HL-60 (cell line): ENCODE results near the gene DNAH2.

Experiments
- CTCF ChIP-seq: IDR thresholded peaks from one replicate; pipeline ENCODE4 v1.5.1; 2011; ENCODE audit warnings: low read length, control low read depth, inconsistent platforms; ENCODE audit not compliant: insufficient read depth
- GABPA ChIP-seq: IDR thresholded peaks from 2 replicates; pipeline ENCODE4 v1.6.1; 2012; ENCODE audit warnings: low read depth
- POLR2AphosphoS5 ChIP-seq: IDR thresholded peaks from 2 replicates; pipeline ENCODE4 v1.6.1; 2012; ENCODE audit warnings: low read depth
- SPI1 ChIP-seq: IDR thresholded peaks from 2 replicates; pipeline ENCODE4 v1.6.1; 2012; ENCODE audit warnings: low read depth, mild to moderate bottlenecking, borderline replicate concordance

GRCh38 chr17:7754656-7755055, 37.1 kb downstream of the DNAH2 start:
- TF ChIP-seq CTCF, result no peak
- no peak for TF ChIP-seq GABPA
- no peak for TF ChIP-seq POLR2AphosphoS5
- TF ChIP-seq SPI1, result no peak
